ENCODE measurements around the gene PTPN2. TPM values are rescaled to one million over a fixed set of nuclear protein-coding genes. Genes with fewer than 3 reads are reported as not detected.

PTPN2 gene
- total RNA-seq, 2 donors from 2014 or later, result 22.7 to 34.2 TPM

DNA sequence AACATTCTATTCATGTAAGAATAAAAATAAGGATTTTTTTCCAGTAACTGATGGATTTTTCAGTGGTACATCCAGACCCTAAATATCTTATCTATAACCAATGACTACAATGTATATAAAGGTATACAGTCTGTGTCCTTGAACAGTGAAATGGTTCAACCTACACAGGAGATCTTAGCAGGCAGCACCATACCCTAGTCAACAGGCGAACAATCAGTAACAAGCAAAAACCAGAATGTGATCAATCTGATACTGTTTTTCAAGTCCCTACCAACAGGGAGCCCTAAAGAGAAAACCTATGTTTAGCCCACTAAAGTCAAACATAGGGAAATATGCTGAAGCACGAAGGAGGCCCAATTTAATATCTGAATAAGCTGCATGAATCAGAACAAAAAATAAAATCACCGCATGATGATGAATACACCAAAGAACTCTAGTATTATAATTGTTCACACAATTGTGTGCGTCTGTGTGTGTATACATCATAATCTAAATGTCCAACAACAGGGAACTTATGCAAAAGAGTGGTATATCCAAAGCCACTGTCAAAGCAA is 26.0 kb downstream of the PTPN2 start:
- Histone ChIP-seq H3K36me3 (replicated peaks in 1 of 2; ENCODE audit: insufficient read depth in 1 of 2, low read depth in 2 of 2) (peaks cover 0 to 3% of the 10 kb centered on the region in 2 donors), H3K27ac (no peak overlapping the region), H3K27me3 (no peaks in the 10 kb centered on the region), H3K9me3 (no peaks in the 10 kb centered on the region), H3K4me1 (peaks cover 20% of the 10 kb centered on the region), H3K4me3 (no peak overlapping the region)
- no peak for DNase-seq
- 94 to 96% methylated on average over 4 of the region's 4 CpGs for WGBS, 2 donors
- intact Hi-C loops (cut with DNase I), result no loop called here
- no peak for TF ChIP-seq POLR2A (IDR thresholded peaks at IDR 0.05)
- no peak for ATAC-seq

DNA sequence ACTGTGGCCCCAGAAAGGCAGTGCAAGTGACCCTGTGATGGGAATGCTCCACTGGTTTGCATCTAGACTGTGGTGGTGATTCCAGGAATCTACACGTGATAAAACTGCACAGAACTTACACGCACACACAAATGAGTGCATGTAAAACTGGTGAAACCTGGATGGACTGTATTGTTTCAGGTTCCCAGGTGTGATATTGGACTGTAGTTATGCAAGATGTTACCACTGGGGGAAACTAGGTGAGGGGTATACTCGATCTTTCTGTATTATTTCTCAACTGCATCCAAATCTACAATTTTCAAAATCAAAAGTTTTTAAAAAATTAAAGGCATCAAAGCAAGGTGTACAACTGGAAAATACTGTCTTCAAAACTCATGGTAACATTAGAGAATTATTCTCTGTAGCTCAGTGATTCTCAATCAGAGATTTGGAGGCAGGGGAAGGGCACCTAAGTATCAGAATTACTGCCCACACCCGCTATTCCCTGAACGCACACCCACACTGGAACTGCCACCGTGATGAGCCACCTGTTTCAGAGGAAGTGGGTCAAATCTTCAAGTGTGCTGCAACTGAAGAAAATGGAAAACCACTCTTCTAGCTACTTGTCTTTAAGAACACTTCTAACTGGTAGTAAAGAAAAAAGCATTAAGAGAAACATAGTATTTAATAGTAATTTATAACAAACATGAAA is 26.7 kb downstream of the PTPN2 start:
- no peak for ATAC-seq
- TF ChIP-seq POLR2A (IDR thresholded peaks at IDR 0.05), result no peak
- TF ChIP-seq, protein P1, sequence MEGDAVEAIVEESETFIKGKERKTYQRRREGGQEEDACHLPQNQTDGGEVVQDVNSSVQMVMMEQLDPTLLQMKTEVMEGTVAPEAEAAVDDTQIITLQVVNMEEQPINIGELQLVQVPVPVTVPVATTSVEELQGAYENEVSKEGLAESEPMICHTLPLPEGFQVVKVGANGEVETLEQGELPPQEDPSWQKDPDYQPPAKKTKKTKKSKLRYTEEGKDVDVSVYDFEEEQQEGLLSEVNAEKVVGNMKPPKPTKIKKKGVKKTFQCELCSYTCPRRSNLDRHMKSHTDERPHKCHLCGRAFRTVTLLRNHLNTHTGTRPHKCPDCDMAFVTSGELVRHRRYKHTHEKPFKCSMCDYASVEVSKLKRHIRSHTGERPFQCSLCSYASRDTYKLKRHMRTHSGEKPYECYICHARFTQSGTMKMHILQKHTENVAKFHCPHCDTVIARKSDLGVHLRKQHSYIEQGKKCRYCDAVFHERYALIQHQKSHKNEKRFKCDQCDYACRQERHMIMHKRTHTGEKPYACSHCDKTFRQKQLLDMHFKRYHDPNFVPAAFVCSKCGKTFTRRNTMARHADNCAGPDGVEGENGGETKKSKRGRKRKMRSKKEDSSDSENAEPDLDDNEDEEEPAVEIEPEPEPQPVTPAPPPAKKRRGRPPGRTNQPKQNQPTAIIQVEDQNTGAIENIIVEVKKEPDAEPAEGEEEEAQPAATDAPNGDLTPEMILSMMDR (IDR thresholded peaks at IDR 0.05), result no peak
- H3K36me3 ChIP-seq (replicated peaks in 1 of 2; ENCODE audit: insufficient read depth in 1 of 2, low read depth in 2 of 2), result peaks cover 0 to 3% of the 10 kb centered on the region in 2 donors
- H3K4me1 ChIP-seq, result peaks cover 13% of the 10 kb centered on the region
- 64 to 74% methylated on average over 6 of the region's 6 CpGs for WGBS, 2 donors
- H3K27ac ChIP-seq, result no peak overlapping the region
- no peaks in the 10 kb centered on the region for H3K27me3 ChIP-seq
- no peak overlapping the region for H3K4me3 ChIP-seq
- intact Hi-C loops (cut with DNase I), result no loop called here
- no peaks in the 10 kb centered on the region for H3K9me3 ChIP-seq
- no peak for DNase-seq

DNA sequence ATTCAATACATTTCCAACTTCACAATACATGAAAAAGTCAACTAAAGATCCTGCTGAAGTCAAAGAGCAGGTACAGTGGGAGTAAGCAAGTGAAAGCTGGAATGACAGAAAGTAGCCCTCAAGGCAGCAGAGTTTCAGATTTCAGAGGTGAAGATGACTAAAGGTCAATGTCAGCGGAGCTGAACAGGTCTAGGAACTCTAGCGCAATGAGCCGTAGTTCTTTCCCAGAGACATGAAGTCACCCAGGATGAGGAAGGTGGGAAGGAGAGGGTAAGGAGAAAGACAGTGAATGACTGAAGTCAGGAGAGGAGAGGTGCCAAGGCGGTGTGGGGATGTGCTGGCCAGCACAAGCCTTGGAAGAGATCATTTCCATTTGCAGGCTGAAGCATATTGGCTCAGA is 28.1 kb downstream of the PTPN2 start:
- intact Hi-C loops (cut with DNase I), result no loop called here
- TF ChIP-seq, protein P1 (IDR thresholded peaks at IDR 0.05), result no peak
- no peak for TF ChIP-seq POLR2A (IDR thresholded peaks at IDR 0.05)
- H3K36me3 ChIP-seq (replicated peaks in 1 of 2; ENCODE audit: insufficient read depth in 1 of 2, low read depth in 2 of 2), result peaks cover 0 to 3% of the 10 kb centered on the region in 2 donors
- 97% methylated on average over 4 of the region's 4 CpGs for WGBS, 2 donors
- no peaks in the 10 kb centered on the region for H3K4me1 ChIP-seq
- H3K27me3 ChIP-seq, result no peaks in the 10 kb centered on the region
- no peak for ATAC-seq
- DNase-seq, result no peak
- H3K9me3 ChIP-seq, result no peaks in the 10 kb centered on the region
- H3K27ac ChIP-seq, result no peak overlapping the region
- H3K4me3 ChIP-seq, result no peak overlapping the region

DNA sequence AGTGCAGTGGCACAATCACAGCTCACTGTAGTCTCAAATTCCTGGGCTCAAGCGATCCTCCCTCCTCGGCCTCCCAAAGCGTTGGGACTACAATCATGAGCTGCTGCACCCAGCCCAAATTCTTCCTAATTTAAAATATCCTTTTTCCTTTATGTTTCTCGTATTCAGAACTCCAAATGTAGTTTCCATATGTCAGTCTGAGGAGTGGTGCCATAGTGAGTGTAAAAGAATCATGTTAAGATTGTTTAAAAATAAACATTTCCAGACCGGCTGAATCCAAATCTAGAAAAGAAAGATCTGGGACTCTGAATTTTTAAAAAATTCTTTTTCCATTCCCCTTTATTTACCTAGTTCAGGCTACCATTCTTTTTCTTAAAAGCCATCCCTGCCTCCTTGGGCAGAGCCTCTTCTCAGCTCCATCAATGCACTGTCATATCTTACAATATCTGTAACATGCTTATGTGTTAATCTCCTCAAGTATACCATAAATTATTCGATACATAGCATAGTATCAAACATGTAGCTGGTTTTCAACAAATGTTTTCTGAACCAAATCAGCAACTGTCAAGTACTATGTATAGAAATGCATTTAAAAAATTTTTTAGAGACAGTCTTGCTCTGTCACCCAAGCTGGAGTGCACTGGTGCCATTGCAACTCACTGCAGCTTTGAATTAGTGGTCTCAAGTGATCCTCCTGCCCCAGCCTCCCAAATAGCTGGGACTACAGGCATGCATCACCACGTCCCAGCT is 31.3 kb downstream of the PTPN2 start:
- no peaks in the 10 kb centered on the region for H3K9me3 ChIP-seq
- no peak for DNase-seq
- H3K27me3 ChIP-seq, result no peaks in the 10 kb centered on the region
- peaks cover 0 to 3% of the 10 kb centered on the region in 2 donors for H3K36me3 ChIP-seq (replicated peaks in 1 of 2; ENCODE audit: insufficient read depth in 1 of 2, low read depth in 2 of 2)
- TF ChIP-seq POLR2A (IDR thresholded peaks at IDR 0.05), result no peak
- TF ChIP-seq, protein P1 (IDR thresholded peaks at IDR 0.05), result no peak
- H3K27ac ChIP-seq, result no peak overlapping the region
- H3K4me1 ChIP-seq, result no peaks in the 10 kb centered on the region
- ATAC-seq, result no peak
- WGBS, 2 donors, result 97 to 99% methylated on average over 7 of the region's 7 CpGs
- H3K4me3 ChIP-seq, result no peak overlapping the region
- intact Hi-C loops (cut with DNase I), result no loop called here

DNA sequence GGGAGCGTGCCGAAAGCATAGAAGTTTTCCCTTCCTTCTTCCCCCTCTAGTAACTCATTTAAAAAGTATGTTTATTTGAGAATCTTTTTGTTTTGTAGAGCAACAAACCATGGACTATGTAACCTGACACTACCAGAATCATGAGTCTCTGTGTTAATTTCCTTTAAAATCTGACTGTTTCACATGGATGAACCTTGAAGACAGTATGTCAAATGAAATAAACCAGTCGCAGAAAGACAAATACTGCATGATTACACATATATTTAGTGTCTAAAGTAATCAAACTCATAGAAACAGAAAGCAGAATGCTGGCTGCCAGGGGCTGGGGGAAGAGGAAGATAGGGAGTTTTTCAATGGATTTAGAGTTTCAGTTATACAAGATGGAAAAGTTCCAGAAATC is 32.3 kb downstream of the PTPN2 start:
- peaks cover 4% of the 10 kb centered on the region for H3K4me1 ChIP-seq
- TF ChIP-seq, protein P1 (IDR thresholded peaks at IDR 0.05), result no peak
- no peak for TF ChIP-seq POLR2A (IDR thresholded peaks at IDR 0.05)
- no peaks in the 10 kb centered on the region for H3K27me3 ChIP-seq
- H3K36me3 ChIP-seq (replicated peaks in 1 of 2; ENCODE audit: insufficient read depth in 1 of 2, low read depth in 2 of 2), result peaks cover 0 to 3% of the 10 kb centered on the region in 2 donors
- DNase-seq (no peak), ATAC-seq (no peak)
- intact Hi-C loops (cut with DNase I), result no loop called here
- no peak overlapping the region for H3K4me3 ChIP-seq
- H3K27ac ChIP-seq, result no peak overlapping the region
- 78 to 80% methylated on average over 3 of the region's 3 CpGs for WGBS, 2 donors
- no peaks in the 10 kb centered on the region for H3K9me3 ChIP-seq
